ENCODE results near the gene WDR45B.

The WDR45B gene

GRCh38 chr17:82619641-82620040 is 28.6 kb downstream of the WDR45B start:
- DNase-seq: no peak

- no peak for DNase-seq
These were observed 29.0 kb downstream of the WDR45B start for GRCh38 chr17:82619211-82619610.

DNA sequence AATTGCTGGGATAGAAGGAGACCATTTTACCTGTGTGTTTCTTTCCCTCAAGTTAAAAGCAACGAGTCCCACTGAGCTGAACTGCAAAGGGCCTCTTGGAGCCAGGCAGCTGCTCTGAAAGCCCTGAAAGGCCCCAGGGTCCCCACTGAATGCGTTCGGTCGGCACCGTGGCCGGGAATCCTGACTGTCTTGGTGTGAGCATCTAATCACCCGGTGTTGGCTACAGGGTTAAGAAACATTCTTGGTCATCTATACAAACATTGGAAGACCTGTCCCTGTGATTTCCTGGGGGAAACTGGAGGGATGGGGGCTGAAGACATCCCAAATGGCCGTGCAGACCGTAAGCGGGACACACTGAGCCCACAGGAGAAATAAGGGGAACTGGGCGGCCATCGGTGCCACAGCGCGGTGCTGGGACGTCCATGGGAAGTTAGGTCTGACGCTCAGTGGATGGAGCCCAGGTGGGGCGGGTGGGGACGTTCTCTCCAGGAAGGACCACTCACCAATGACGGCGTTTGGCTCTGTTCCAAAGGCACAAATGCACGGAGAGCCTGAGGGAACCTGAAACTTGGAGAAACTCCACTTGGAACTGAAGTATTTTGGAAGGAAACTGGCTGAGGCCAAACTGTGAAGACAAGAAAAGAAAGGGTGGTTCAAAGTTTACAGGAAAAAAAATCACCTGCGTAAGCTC is 32.1 kb downstream of the WDR45B start:
- no peak for DNase-seq

DNA sequence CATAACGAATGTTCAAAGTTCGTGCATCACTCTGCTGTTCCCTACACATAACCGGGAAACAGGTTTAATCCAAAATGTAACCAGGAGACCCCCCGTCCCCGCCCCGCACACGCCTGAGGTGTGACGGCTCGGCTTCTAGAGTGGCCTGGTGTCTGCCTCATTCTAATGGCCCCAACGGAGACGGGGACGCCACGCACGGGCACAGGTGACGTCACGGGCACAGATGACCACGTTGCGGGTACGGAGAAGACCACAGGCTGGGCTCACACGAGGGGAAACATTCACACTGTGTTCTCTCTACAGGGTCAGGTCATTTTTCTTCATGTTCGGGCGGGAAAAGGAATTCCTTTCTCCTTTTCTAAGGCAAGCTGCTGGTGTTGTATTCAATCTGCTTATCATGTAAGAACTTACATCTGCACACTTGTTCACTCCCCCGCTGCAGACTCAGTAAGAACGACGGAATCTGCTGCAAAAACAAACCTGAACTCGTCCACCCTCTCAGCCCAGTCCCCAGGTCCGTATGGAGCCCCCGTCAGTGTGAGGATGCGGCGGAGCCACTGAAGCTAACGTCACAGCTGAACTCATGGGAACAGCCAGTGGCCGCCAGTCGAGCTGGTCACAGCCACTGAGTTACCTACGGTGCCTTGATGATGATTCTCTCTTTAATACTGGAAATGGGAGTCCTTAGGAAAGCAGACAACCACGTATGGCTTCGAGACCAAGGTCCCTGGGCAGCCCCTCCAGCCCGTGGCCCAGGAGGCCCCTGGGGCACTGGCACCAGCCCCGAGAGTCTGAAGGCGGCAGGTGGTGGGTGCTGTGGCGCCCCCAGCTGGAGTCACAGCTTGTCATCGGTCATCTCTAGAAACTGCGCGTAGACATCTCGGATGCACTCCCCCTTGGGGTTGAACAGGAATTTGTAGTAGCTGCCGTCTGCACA is 32.9 kb downstream of the WDR45B start:
- no peak for DNase-seq

DNA sequence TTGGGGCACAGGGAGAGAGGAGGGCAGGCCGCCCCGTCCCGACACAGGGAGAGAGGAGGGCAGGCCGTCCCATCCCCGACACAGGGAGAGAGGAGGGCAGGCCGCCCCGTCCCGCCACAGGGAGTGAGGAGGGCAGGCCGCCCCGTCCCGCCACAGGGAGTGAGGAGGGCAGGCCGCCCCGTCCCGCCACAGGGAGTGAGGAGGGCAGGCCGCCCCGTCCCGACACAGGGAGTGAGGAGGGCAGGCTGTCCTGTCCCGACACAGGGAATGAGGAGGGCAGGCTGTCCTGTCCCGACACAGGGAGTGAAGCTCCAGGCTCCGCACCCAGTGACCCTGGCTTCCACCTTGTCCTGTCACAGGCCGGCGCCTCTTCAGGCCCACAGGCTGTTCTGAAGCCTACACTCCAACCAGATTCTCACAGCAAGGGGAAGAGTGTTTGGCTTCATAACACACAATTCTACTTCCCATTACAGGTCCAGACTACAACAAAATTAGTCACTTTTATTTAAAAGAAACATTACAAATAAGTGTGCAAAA is 34.1 kb downstream of the WDR45B start:
- no peak for DNase-seq

- no peak for DNase-seq
These were observed 34.8 kb downstream of the WDR45B start for GRCh38 chr17:82613283-82614094.

GRCh38 chr17:82611140-82612058 is 36.8 kb downstream of the WDR45B start:
- no peak for DNase-seq

GRCh38 chr17:82609655-82610054 is 38.6 kb downstream of the WDR45B start:
- no peak for DNase-seq

DNA sequence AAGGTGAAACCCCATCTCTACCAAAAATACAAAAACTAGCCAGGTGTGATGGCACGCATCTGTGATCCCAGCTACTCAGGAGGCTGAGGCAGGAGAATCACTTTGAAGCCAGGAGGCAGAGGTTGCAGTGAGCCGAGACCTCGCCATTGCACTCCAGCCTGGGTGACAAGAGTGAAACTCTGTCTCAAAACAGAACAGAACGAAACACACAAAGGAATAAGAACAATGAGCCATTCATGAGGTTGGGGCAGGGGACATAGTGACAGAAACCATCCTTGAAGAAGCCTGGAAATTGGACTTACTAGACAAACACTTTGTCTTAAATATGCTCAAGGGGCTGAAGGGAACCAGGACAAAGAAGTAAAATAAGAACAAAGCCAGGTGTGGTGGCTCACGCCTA is 39.4 kb downstream of the WDR45B start:
- DNase-seq: no peak

DNA sequence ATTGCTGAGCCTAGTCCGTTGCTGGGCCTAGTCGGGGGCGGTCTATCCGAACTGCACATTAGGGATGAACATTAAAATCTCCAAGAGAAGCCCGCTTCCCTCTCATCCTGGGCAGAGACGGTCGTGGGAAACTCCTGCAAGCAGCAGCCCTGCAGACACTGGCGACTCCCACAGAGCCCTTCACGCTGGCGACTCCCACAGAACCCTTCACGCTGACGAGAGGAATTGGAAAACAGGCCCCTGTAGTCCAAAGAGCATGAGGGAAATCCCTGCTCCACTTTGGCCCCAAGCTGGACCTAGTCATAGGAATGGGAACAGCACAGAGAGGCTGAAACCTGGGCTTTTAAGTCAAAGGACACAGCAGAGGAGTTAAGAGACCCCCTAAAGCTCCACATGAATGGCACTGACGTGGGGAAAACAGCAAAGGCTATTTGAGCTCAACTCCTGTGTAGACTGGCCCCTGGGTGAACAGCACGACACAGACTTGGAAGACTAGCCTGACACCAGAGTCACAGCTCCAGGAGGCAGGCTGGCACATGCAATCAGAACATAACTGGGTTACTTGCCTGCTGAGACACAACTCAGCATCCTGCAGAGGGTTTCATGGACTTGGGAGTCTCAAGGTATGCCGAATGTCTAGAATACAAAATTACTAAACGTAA is 42.2 kb downstream of the WDR45B start:
- no peak for DNase-seq

DNA sequence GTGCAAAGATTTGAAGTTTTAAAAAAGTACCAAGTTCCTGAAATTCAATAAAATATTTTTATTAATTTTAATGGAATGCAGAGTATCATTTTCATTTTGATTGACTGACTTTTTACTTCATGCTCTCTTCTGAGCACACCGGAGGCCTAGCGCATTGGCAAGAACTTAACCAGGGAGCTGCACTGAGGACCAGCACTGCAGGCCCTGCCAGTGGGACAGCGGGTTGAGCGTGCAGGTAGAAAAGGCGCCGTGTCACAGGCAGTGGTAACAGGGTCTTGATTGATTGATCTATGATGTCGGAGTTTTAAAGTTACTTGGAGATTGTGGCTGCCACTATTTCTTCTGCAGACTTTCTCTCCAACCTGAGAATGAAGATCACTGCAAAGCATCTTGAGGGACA is 43.7 kb downstream of the WDR45B start:
- DNase-seq: no peak

- DNase-seq: no peak
These were observed 44.2 kb downstream of the WDR45B start for GRCh38 chr17:82603981-82604448.

- no peak for DNase-seq
These were observed 45.1 kb downstream of the WDR45B start for GRCh38 chr17:82602986-82603710.

DNA sequence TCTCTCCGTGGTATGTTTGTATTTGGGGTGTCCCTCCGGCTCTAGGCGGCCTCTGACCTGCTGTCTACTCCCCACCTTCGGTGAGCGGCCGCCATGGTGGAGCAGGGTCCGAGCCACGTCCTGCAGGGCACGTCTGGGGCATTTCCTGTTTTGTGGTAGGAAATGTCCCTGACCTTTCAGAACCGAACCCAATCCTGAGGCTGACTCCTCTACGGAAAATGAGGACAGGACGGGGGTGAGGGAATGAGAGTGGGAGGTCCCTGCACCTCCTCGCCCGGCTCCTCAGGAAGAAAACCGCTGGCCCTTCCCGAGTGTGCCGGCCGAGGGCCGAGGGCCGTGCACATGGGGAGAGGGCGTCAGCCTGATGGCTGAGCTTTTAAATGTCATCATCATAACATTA is 45.8 kb downstream of the WDR45B start:
- DNase-seq: no peak

GRCh38 chr17:82601447-82602000 is 46.7 kb downstream of the WDR45B start:
- DNase-seq: no peak

DNA sequence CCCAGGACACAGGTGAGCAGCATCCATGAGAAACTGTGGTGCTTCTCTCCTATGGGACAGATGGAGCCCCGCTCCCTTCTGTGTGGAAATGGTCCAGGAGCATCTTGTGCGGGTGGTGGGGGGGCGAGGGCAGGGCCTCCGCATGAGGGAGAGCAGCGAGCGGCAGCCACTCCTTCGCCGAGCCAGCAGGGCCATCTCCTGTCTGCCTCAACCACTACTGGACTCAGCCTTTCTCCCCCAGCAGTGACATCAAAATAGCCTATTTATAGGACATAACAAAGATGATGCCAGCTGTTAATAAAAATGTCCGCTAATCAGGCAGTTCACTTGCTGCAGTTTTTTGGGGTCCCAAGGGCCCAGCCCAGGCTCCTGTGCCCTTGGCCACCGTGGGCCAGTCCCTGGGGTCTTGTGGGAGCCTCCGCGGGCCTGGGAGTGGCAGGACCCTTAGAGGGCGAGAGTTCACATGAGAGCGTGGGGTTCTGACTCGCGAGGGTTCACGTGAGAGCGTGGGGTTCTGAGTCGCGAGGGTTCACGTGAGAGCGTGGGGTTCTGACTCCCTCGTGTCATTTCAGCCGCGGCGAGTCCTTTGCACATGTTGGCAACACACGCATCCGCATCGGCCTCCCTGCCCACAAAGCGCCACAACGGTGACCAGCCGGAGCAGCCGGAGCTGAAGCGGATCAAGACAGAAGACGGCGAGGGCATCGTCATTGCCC is 47.4 kb downstream of the WDR45B start:
- no peak for DNase-seq

DNA sequence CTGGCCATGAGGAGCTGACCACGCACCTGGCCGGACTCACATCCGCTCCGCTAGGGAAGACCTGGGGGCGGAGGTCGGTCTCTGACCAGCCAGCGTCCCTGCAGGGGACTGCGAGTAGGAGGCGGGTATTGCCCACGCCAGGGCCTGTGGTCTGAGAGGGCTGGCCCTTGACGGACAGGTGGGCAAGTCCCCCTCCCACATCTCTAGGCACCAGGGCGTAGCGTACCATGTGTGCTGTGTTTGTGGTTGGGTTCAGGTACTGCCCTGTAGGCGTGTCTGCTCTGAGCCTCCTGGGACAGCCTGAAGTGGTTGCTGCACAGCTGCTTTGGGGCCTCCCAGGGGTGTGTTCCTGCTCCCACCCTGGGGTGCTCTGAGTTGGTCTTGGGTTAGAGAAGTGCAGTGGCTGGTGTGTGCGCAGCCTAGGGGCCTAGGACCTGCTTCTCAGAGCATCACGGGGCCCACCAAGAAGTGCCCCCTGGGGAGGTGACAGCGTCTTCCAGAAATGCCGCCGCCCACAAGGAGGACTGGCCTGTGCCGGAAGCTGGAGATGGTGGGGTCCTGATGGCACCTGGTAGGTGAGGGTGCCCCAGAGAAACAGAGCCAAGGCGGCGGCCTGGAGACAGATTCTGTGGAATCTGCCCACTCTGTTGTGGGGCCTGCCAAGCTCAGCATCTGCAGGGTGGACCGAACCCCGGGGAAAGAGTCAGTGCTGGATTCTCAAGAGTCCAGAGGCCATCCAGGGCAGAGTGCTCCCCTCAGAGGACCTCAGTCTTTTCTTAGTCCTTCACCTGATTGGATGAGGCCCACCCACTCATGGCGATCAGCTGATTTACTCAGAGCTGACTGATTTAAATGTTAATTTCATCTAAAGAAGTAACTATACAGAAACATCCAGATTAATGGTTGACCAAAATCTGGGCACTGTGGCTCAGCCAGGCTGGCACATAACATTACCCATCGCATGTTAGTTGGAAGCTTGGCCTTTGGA is 48.3 kb downstream of the WDR45B start:
- no peak for DNase-seq

Data from activated CD4-positive, alpha-beta T cell treated with anti-CD3 and anti-CD28 coated beads, Interleukin-2, amount 50 U/mL, for 1 hour (primary cell).